ENCODE results near the gene BATF2.
A peak's percentile ranks its signal among the peaks of the same experiment; 100 is the strongest.

- TF ChIP-seq CHD2 (IDR thresholded peaks at IDR 0.05; ENCODE audit: low read length, partially characterized antibody) (no peak), REST (IDR thresholded peaks at IDR 0.05; ENCODE audit: low read depth, low read length) (peak; percentile 96), MXI1 (IDR thresholded peaks at IDR 0.05; ENCODE audit: low read depth, low read length) (no peak), NRF1 (IDR thresholded peaks at IDR 0.05; ENCODE audit: low read depth, low read length) (no peak), FOXM1 (IDR thresholded peaks at IDR 0.05; ENCODE audit: low read depth) (no peak), SIN3A (IDR thresholded peaks at IDR 0.05; ENCODE audit: borderline replicate concordance, low read depth, low read length) (no peak), FOSL2 (IDR thresholded peaks at IDR 0.05; ENCODE audit: borderline replicate concordance, low read depth) (no peak), GABPA (IDR thresholded peaks at IDR 0.05; ENCODE audit: low read depth) (no peak), ZBTB33 (IDR thresholded peaks at IDR 0.05; ENCODE audit: borderline replicate concordance, low read depth) (no peak), IRF3 (IDR thresholded peaks at IDR 0.05; ENCODE audit: low read depth, low read length) (no peak), TCF12 (IDR thresholded peaks at IDR 0.05) (no peak)
- TF ChIP-seq, protein P1, sequence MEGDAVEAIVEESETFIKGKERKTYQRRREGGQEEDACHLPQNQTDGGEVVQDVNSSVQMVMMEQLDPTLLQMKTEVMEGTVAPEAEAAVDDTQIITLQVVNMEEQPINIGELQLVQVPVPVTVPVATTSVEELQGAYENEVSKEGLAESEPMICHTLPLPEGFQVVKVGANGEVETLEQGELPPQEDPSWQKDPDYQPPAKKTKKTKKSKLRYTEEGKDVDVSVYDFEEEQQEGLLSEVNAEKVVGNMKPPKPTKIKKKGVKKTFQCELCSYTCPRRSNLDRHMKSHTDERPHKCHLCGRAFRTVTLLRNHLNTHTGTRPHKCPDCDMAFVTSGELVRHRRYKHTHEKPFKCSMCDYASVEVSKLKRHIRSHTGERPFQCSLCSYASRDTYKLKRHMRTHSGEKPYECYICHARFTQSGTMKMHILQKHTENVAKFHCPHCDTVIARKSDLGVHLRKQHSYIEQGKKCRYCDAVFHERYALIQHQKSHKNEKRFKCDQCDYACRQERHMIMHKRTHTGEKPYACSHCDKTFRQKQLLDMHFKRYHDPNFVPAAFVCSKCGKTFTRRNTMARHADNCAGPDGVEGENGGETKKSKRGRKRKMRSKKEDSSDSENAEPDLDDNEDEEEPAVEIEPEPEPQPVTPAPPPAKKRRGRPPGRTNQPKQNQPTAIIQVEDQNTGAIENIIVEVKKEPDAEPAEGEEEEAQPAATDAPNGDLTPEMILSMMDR (IDR thresholded peaks at IDR 0.05): no peak
Measured at GRCh38 chr11:65003282-65003681, 6.5 kb upstream of the BATF2 start.

Data from SK-N-SH (cell line).